Endothelial cell of umbilical vein (primary cell): ENCODE results near the gene KDM4C. TPM values are rescaled to one million over a fixed set of nuclear protein-coding genes. Genes with fewer than 3 reads are reported as not detected.

ENCODE experiments used
- BruUV-seq: library from RNA; stranded (reverse); fragments of 400-500 nt; replicated peaks from 2 replicates; lab custom pipeline; 2021; lab: Mats Ljungman, UMichigan
- CTCF ChIA-PET: fragments of 300-600, 350-600 bp; sonication (Branson Sonifier 250); formaldehyde crosslinking; loops from one replicate; lab custom pipeline; 2021; ENCODE audit warnings: antibody characterized with exemption, inconsistent platforms; lab: Charles Lee
- POLR2A ChIA-PET: fragments of 300-600, 350-600 bp; sonication (Branson Sonifier 250); formaldehyde crosslinking; loops from one replicate; lab custom pipeline; 2021; ENCODE audit warnings: antibody characterized with exemption, inconsistent platforms; lab: Charles Lee
- DNase-seq: peaks from one replicate; pipeline ENCODE4 v3.0.0-alpha.2; 2011; ENCODE audit warnings: low read depth, low spot score
- FAIRE-seq: peaks from 2 replicates; lab custom pipeline; 2011; peaks lifted over from hg19 to GRCh38; lab: Jason Lieb, UNC
- H2AFZ ChIP-seq: 2 replicates; pipeline ENCODE4 v1.6.0; 2012; ENCODE audit warnings: low read depth, low read length, control low read depth, inconsistent platforms
- H3K27ac ChIP-seq: 2 replicates; pipeline ENCODE4 v1.5.1; 2011; ENCODE audit warnings: low read depth, mild to moderate bottlenecking, control low read depth, low read length, moderate library complexity; ENCODE audit not compliant: insufficient read depth
- H3K27me3 ChIP-seq, 2 experiments: 2 replicates each; pipeline versions ENCODE4 v1.6.0 to v1.6.1; 2011; ENCODE audit warnings: low read length in 2 of 2, mixed read lengths in 1 of 2; ENCODE audit not compliant: control insufficient read depth in 2 of 2, insufficient read depth in 2 of 2
- H3K36me3 ChIP-seq, 2 experiments: 2 replicates in 1 of 2; 3 replicates in 1 of 2; pipeline ENCODE4 v1.5.1; 2011; ENCODE audit warnings: low read length in 2 of 2, mild to moderate bottlenecking in 1 of 2, moderate library complexity in 1 of 2; ENCODE audit not compliant: control insufficient read depth in 2 of 2, insufficient read depth in 2 of 2; ENCODE audit errors: extremely low read depth in 1 of 2
- H3K4me1 ChIP-seq: 3 replicates; pipeline ENCODE4 v1.5.1; 2011; ENCODE audit warnings: mild to moderate bottlenecking, low read length; ENCODE audit not compliant: control insufficient read depth, insufficient read depth; ENCODE audit errors: extremely low read depth
- H3K4me2 ChIP-seq: 2 replicates; pipeline ENCODE4 v1.6.1; 2011; ENCODE audit warnings: low read length, control low read depth, mixed read lengths; ENCODE audit not compliant: insufficient read depth
- H3K4me3 ChIP-seq, 3 experiments: fragments of 200-600 bp in 1 of 3; sonication (generic), shearing (Covaris generic) in 1 of 3; replicated peaks in 1 of 3; 2 replicates each; pipeline ENCODE4 v1.5.1; 2011 to 2016; ENCODE audit warnings: control low read depth in 3 of 3, low read length in 3 of 3, mild to moderate bottlenecking in 2 of 3, inconsistent platforms in 1 of 3, low read depth in 1 of 3, moderate library complexity in 1 of 3; ENCODE audit not compliant: insufficient read depth in 1 of 3
- H3K79me2 ChIP-seq: 2 replicates; pipeline ENCODE4 v1.6.0; 2012; ENCODE audit warnings: low read length, inconsistent platforms; ENCODE audit not compliant: control insufficient read depth, insufficient read depth
- H3K9ac ChIP-seq: replicated peaks from 2 replicates; pipeline ENCODE3; 2011; ENCODE audit warnings: low read length, control low read depth; ENCODE audit not compliant: insufficient read depth; ENCODE audit errors: extremely low read depth
- H3K9me1 ChIP-seq: replicated peaks from 3 replicates; pipeline ENCODE4 v1.6.0; 2011; ENCODE audit warnings: mild to moderate bottlenecking, low read length; ENCODE audit not compliant: control insufficient read depth, insufficient read depth; ENCODE audit errors: extremely low read depth
- H3K9me3 ChIP-seq: replicated peaks from 2 replicates; pipeline ENCODE4 v1.5.1; 2012; ENCODE audit warnings: low read length, inconsistent platforms; ENCODE audit not compliant: control insufficient read depth, insufficient read depth
- H4K20me1 ChIP-seq: replicated peaks from 2 replicates; pipeline ENCODE3; 2011; ENCODE audit warnings: mild to moderate bottlenecking, low read length; ENCODE audit not compliant: control insufficient read depth, insufficient read depth; ENCODE audit errors: extremely low read depth
- EZH2 ChIP-seq: IDR thresholded peaks from 2 replicates; pipeline ENCODE4 v1.6.1; 2012; ENCODE audit warnings: borderline replicate concordance, low read depth, mild to moderate bottlenecking, moderate library complexity, low read length, inconsistent platforms; ENCODE audit not compliant: severe bottlenecking
- FOS ChIP-seq: IDR thresholded peaks from 2 replicates; pipeline ENCODE4 v1.6.1; 2011; ENCODE audit warnings: mild to moderate bottlenecking, low read length, moderate library complexity, borderline replicate concordance; ENCODE audit not compliant: insufficient read depth
- JUN ChIP-seq: IDR thresholded peaks from 2 replicates; pipeline ENCODE4 v1.6.1; 2011; ENCODE audit warnings: borderline replicate concordance, low read depth; ENCODE audit not compliant: insufficient read length, insufficient read depth
- MYC ChIP-seq: IDR thresholded peaks from one replicate; pipeline ENCODE4 v1.6.1; 2011; ENCODE audit warnings: mild to moderate bottlenecking, low read depth, low read length
- POLR2A ChIP-seq: IDR thresholded peaks from 2 replicates; pipeline ENCODE4 v1.6.1; 2012; ENCODE audit warnings: low read depth, mild to moderate bottlenecking, control low read depth, low read length
- POLR2AphosphoS5 ChIP-seq: IDR thresholded peaks from 2 replicates; pipeline ENCODE4 v1.6.1; 2012; ENCODE audit warnings: low read depth, mild to moderate bottlenecking, control low read depth, low read length, moderate library complexity; ENCODE audit not compliant: insufficient read depth
- dilution Hi-C: fragments of 300-500 bp; cut with MboI; formaldehyde crosslinking; loops from one replicate; pipeline ENCODE4 v1.15.0; 2019; ENCODE audit warnings: low sequenced_read_pairs; ENCODE audit not compliant: extremely low pct_ligation_motif_present
- intact Hi-C: fragments of 100-400 bp; cut with micrococcal nuclease; formaldehyde crosslinking; loops from one replicate; pipeline ENCODE4 v1.10.0; 2022
- polyA plus RNA-seq, 4 experiments: library from polyadenylated mRNA; depleted of rRNA in 3 of 4; stranded (reverse) in 3 of 4; unstranded in 1 of 4; fragments of >200 nt; gene quantifications; 2 replicates each; pipeline versions ENCODE4 v1.2.1 to v1.2.3, GENCODE V29; 2011 to 2012; ENCODE audit warnings: missing spikeins in 1 of 4
- total RNA-seq: library from RNA; stranded (reverse); gene quantifications from 2 replicates; pipeline ENCODE4 v1.2.3, GENCODE V29; 2021
- TF ChIP-seq, protein P1 (sequence below), 2 donors: IDR thresholded peaks; 1 replicate in 1 of 2; 2 replicates in 1 of 2; pipeline ENCODE4 v1.5.1; 2011; ENCODE audit warnings: low read length in 2 of 2, mild to moderate bottlenecking in 2 of 2, moderate library complexity in 2 of 2, control low read depth in 1 of 2, inconsistent platforms in 1 of 2, low read depth in 1 of 2; ENCODE audit not compliant: insufficient read depth in 1 of 2; ENCODE audit errors: extremely low read depth in 1 of 2

The KDM4C gene
- total and polyA plus RNA-seq, 2 donors (not counting 3 experiments of a cell fraction or from before 2014, with no cell fraction given): 5.4 to 15.0 TPM

- FAIRE-seq (no peak), DNase-seq (peak; percentile 6)
- Histone ChIP-seq H3K9ac (no peak overlapping the region), H2AFZ (no peak overlapping the region), H3K4me2 (no peak overlapping the region), H3K36me3 (no peaks in the 10 kb centered on the region), H3K27me3 (no peaks in the 10 kb centered on the region), H3K4me3 (no peak overlapping the region), H3K9me3 (no peaks in the 10 kb centered on the region), H3K9me1 (no peaks in the 10 kb centered on the region), H3K4me1 (peaks cover 19% of the 10 kb centered on the region), H3K79me2 (no peaks in the 10 kb centered on the region), H4K20me1 (no peaks in the 10 kb centered on the region), H3K27ac (no peak overlapping the region)
- intact Hi-C loops: loop anchor here (5.0 kb wide), 1 partner anchor 93 kb away; no protein-coding TSS in a partner anchor
- TF ChIP-seq POLR2A (no peak), EZH2 (no peak), MYC (no peak), POLR2AphosphoS5 (no peak), JUN (no peak), FOS (no peak)
- TF ChIP-seq, protein P1, sequence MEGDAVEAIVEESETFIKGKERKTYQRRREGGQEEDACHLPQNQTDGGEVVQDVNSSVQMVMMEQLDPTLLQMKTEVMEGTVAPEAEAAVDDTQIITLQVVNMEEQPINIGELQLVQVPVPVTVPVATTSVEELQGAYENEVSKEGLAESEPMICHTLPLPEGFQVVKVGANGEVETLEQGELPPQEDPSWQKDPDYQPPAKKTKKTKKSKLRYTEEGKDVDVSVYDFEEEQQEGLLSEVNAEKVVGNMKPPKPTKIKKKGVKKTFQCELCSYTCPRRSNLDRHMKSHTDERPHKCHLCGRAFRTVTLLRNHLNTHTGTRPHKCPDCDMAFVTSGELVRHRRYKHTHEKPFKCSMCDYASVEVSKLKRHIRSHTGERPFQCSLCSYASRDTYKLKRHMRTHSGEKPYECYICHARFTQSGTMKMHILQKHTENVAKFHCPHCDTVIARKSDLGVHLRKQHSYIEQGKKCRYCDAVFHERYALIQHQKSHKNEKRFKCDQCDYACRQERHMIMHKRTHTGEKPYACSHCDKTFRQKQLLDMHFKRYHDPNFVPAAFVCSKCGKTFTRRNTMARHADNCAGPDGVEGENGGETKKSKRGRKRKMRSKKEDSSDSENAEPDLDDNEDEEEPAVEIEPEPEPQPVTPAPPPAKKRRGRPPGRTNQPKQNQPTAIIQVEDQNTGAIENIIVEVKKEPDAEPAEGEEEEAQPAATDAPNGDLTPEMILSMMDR (IDR thresholded peaks at IDR 0.05; ENCODE audit: extremely low read depth in 1 of 2, insufficient read depth in 1 of 2, low read depth in 1 of 2, low read length in 2 of 2): no peak
- no TSS peak for BruUV-seq
- dilution Hi-C loops: no loop called here
- CTCF ChIA-PET: interaction anchor here (1.3 kb wide), 1 partner anchor 36 kb away, joined by 3 read pairs; no protein-coding TSS in a partner anchor
- POLR2A ChIA-PET: no interaction called here
These were observed 336.8 kb downstream of the KDM4C start for GRCh38 chr9:7094576-7094975.
